Spleen (tissue), 7 donors: ENCODE results near the gene CX3CR1.

Source experiments
- POLR2A ChIP-seq, 3 donors: fragments of 450-650 bp; IDR thresholded peaks; one replicate each; pipeline ENCODE4 v1.5.1; 2017; ENCODE audit warnings: antibody characterized with exemption in 3 of 3, mild to moderate bottlenecking in 1 of 3
- POLR2AphosphoS5 ChIP-seq, 3 donors: sonication (generic); formaldehyde crosslinking; IDR thresholded peaks; one replicate each; pipeline ENCODE4 v1.5.1; 2017; ENCODE audit warnings: antibody characterized with exemption in 3 of 3
- TF ChIP-seq, protein P1 (sequence below), 11 experiments: fragments of 200-600 bp in 7 of 11; fragments of 450-650 bp in 4 of 11; sonication (generic) in 4 of 11; IDR thresholded peaks in 8 of 11; conservative IDR thresholded peaks in 3 of 11; 1 replicate in 7 of 11; 2 replicates in 4 of 11; pipeline versions ENCODE4 v1.4.0 to v1.8.0; 2016 to 2021; ENCODE audit warnings: antibody characterized with exemption in 11 of 11, inconsistent platforms in 4 of 11, mild to moderate bottlenecking in 1 of 11
- donor health status: DM: no; HTN: no; CAD: no; lungs with moderate emphysema.
- donor health status: DM: no; HTN: no; CAD: no.
- donor health status: DM: no; HTN: no; CAD: no.

DNA sequence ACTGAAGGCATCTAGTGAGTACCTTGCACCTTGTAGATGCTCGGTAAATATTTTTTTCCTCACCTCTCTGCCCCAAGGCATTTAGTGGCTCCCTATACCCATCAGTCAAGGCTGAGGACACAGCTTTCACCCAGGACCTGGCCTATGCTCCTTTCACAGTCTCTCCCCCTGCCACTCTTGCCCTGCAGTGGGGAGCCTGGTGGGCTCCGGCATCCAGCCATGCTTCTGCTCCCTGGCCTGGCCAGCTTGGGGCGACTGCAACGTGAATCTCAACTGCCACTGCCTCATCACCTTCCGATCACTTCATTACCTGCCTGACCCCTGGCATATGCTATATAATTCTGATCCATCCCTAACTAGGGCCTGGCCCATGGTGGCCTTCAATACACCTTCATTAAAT is 735 bp upstream of the CX3CR1 start:
- no peak for TF ChIP-seq POLR2A (IDR thresholded peaks at IDR 0.05)
- TF ChIP-seq POLR2AphosphoS5 (IDR thresholded peaks at IDR 0.05), result no peak
- TF ChIP-seq, protein P1, sequence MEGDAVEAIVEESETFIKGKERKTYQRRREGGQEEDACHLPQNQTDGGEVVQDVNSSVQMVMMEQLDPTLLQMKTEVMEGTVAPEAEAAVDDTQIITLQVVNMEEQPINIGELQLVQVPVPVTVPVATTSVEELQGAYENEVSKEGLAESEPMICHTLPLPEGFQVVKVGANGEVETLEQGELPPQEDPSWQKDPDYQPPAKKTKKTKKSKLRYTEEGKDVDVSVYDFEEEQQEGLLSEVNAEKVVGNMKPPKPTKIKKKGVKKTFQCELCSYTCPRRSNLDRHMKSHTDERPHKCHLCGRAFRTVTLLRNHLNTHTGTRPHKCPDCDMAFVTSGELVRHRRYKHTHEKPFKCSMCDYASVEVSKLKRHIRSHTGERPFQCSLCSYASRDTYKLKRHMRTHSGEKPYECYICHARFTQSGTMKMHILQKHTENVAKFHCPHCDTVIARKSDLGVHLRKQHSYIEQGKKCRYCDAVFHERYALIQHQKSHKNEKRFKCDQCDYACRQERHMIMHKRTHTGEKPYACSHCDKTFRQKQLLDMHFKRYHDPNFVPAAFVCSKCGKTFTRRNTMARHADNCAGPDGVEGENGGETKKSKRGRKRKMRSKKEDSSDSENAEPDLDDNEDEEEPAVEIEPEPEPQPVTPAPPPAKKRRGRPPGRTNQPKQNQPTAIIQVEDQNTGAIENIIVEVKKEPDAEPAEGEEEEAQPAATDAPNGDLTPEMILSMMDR (IDR thresholded peaks at IDR 0.05 in 8 of 11, conservative IDR thresholded peaks at IDR 0.05 in 3 of 11), result no peak
